Measurements from ENCODE around the gene C9orf43. TPM values are rescaled to one million over a fixed set of nuclear protein-coding genes. Genes with fewer than 3 reads are reported as not detected.
A peak's percentile ranks its signal among the peaks of the same experiment; 100 is the strongest.
"Not testable (repeated sequence)": the region's sequence is repeated elsewhere in the genome, so short reads cannot be mapped to it uniquely, and the experiment has no call there.

The C9orf43 gene, protein sequence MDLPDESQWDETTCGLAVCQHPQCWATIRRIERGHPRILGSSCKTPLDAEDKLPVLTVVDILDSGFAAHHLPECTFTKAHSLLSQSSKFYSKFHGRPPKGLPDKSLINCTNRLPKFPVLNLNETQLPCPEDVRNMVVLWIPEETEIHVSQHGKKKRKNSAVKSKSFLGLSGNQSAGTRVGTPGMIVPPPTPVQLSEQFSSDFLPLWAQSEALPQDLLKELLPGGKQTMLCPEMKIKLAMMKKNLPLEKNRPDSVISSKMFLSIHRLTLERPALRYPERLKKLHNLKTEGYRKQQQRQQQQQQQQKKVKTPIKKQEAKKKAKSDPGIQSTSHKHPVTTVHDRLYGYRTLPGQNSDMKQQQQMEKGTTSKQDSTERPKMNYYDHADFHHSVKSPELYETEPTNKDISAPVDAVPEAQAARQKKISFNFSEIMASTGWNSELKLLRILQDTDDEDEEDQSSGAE
- 2.7 TPM for total RNA-seq

DNA sequence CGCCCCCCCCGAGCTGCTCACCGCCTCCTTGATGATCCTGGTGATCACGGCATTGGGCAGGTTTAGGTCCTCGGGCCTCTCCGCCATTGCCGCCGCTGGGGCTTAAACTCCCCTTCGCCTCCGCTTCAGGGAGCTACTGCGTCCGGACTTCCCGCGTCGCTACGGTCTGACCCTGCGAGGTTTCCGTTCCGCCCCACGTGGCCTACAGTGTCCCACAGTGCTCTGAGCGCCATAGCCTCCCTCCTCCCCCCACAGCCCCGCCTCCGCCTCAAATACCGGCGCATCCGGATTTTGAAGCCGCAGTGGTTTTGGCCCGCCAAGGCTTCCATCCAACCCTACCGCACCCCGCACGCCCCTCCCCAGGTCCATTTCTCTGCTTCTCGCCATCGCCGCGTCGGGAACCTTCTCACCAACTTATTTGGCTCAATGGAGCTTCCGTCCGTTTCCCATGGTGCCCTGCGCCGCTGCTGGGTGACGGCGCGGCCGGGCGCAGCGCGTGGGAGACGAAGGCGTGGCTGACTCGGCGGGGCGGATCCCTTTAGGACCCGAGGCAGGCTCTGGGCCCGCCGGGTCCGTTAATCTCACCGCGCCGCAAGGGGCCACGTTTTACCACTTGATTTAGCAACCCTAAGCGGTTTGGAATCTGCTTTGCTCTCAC, at the start of gene C9orf43, which contains the start of gene POLE3:
Gene C9orf43 (plus strand): TSS at position 541 of the 658 bp plus-strand sequence. CDS start 2,747 bp downstream, outside the sequence.
Gene POLE3 (minus strand): TSS at position 469 of the 658 bp plus-strand sequence. CDS start 382 bp downstream, at position 87.
- DNase-seq (ENCODE audit: low read depth in 2 of 3, low spot score in 2 of 3): peak; percentile 94 to 98 (median 98)

DNA sequence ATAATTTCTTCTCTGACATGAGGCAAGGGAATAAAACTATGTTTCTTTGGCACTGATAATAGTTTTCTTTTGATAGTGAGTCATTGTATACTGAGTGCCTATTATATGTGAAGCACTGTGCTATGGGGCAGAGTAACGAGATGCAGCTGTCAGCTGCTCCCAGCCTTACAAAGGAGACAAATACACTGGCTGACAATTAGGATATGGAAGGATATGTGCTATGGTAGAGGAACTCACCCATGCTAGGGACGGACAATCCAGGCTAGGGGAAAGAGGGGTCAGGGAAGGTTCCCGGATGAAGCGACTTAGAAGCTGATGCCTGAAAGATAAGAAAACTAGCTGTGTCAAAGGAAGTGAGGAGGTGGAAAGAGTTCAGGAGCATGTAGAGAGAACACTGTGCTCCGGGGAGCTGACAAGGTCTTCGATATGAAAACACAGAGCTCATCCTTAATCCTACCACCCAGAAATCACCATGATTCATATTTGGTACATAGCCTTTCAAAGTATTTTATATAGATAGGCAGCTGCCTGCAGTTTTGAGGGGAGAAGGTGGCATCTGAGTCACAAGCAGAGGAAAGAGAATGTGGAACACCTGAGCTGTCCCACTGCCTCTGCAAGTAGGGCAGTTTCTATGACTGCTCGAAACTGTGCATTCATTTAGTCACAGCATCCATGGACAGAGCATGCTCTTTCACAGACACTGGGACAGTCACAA, 49.1 kb upstream of the C9orf43 start:
- no peak for DNase-seq (ENCODE audit: low read depth in 2 of 3, low spot score in 2 of 3)

DNA sequence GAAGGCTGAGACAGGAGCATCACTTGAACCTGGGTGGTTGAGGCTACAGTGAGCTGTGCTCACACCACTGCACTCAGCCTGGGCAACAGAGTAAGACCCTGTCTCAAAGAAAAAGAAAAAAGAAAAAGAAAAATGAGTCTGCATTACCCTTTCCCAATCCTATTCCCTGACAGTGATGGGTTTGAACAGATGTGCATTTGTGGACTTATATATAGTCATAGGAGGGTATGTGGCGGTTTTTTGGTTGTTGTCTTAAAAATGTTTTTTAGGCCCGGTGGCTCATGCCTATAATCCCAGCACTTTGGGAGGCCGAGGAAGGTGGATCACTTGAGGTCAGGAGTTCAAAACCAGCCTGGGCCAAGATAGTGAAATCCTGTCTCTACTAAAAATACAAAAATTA, 47.2 kb upstream of the C9orf43 start:
- DNase-seq (ENCODE audit: low read depth in 2 of 3, low spot score in 2 of 3): no peak

DNA sequence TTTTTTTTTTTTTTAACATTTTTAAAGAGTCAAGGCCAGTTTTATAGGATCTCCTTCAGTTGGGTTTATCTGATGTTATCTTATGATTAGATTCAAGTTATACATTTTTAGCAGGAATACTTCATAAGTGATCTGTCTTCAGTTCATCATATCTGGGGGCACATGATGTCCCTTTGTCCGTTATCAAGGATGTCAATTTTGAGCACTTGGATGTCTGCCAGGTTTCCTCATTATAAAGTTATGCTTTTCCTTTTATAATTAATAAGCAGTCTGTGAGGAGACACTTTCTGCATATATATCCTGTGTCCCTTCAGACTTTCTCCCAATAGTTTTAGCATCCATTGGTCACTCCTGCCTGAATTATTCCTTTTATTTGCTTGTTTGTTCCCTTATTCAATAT, 45.6 kb upstream of the C9orf43 start:
- DNase-seq (ENCODE audit: low read depth in 2 of 3, low spot score in 2 of 3): no peak

DNA sequence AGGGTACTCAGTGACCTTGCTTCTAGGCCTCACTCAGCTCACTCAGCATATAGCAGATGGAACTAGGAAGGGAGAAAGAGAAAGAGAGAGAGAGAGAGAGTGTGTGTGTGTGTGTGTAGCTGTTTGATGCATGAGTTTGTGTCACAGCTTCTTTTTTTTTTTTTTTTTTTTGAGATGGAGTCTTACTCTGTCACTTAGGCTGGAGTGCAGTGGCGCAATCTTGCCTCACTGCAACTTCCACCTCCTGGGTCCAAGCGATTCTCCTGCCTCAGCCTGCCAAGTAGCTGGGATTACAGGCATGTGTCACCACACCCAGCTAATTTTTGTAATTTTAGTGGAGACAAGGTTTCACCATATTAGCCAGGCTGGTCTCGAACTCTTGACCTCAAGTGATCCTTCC, 44.9 kb upstream of the C9orf43 start:
- not testable (repeated sequence) for DNase-seq (ENCODE audit: low read depth in 2 of 3, low spot score in 2 of 3)

DNA sequence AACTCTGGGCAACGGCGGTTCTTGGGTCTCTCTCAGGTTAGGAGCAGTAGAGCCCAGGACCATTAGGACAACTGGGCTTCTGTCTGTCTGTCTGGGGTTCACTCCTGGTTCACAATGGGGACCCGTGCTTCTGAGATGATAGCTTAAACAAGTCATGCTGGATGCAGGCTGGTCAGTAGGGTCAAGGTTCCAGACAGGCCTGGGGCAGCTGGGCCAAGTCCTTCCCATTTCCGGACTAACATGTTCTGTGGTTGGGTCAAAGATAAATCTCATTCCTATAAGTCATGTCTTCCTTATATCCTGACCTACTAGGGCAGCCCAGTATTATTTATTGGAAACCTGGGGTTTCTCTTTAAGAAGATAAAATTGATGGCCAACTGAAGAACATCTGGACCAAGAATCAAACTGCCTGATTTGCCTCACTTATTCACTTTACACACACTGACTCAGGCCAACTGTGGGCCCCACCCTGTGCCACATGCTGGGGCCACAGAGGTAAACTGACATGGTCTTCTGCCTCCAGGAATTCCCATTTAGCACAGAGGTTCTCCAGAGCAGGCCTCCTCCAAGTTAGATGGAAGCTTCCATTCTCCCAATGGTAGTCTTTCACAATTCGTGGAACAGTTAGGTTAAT, 42.1 kb upstream of the C9orf43 start:
- no peak for DNase-seq (ENCODE audit: low read depth in 2 of 3, low spot score in 2 of 3)

DNA sequence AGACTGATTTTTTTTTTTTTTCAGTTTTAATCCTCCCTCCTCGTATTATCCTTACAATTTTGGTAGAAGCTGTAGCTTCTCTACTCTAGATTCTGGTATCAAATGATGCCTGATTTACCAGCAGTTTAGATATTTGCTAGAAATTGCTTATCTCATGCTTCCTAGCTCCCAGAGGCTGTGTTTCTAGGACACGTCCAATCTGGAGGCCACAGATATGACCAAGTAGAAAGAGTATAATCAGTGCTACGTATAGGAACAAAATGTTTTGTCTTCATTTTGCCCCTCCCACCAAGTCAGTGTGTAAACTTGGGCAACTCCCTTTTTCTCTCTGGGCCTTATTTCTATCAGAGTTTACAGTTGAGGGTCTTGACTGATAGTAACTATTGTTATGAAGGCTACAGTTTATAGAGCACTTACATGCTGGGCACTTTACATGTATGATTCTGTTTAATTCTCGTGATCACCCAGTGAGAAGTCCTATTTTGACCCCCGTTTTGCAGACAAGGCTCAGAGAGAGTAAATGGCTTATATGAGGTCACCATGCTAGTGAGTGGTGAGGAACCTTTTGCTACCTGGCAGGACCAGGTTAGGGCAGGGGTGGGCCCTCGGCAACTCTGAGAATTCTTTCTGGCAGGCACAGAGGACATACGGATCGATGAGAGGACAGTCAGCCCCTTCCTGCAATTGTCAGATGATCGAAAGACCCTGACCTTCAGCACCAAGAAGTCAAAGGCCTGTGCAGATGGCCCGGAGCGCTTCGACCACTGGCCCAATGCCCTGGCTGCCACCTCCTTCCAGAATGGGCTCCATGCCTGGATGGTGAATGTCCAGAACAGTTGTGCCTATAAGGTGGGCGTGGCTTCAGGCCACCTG, 41.3 kb upstream of the C9orf43 start:
- DNase-seq (ENCODE audit: low read depth in 2 of 3, low spot score in 2 of 3): peak in 2 of 3 donors; percentile 22 to 32

DNA sequence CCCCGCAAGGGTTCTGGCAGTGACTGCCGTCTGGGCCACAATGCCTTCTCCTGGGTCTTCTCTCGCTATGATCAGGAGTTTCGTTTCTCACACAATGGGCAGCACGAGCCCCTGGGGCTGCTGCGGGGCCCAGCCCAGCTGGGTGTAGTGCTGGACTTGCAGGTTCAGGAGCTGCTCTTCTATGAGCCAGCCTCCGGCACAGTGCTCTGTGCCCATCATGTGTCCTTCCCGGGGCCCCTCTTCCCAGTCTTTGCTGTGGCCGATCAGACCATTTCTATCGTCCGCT, 40.7 kb upstream of the C9orf43 start:
- DNase-seq (ENCODE audit: low read depth in 2 of 3, low spot score in 2 of 3): no peak

DNA sequence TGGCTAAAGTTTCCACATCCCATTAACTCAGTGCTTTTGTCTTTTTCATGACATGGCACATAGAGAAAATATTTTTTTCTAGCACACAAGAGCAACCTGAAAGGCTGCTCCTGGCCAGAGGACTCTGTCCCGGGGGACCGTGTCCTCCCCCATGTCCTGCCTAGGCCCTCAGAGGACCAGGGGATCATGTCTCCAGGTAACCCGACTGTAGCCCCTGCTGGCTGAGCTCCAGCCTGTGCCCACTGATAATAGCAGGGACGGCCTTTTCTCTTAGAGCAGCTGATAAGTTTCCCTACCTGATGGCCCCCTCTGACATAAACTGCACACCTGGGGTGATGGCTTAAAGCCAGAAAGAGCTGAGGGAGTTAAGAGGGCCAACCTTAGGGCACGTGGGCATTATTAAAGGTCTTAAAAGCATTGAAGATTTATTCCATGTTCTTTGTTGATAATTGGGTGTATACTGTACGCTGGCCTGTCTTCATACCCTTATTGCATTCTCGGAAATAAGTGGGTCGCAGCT, 39.7 kb upstream of the C9orf43 start:
- no peak for DNase-seq (ENCODE audit: low read depth in 2 of 3, low spot score in 2 of 3)

DNA sequence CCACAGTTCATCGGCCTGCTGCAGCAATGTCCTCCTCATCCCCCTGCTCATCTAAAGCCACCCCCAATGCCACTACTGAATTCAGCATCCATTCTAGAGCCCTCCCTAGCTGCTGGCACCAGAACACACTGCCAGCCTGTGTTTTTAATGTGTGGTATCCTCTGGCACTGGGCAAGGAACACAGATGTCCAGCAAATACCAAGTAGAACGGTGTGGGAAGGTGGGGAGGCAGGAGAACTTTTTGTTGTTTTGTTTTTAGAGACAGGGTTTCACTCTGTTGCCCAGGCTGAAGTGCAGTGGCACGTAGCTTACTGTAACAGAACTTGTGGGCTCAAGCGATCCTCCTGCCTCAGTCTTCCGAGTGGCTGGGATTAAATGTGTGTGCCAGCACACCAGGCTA, 38.5 kb upstream of the C9orf43 start:
- no peak for DNase-seq (ENCODE audit: low read depth in 2 of 3, low spot score in 2 of 3)

DNA sequence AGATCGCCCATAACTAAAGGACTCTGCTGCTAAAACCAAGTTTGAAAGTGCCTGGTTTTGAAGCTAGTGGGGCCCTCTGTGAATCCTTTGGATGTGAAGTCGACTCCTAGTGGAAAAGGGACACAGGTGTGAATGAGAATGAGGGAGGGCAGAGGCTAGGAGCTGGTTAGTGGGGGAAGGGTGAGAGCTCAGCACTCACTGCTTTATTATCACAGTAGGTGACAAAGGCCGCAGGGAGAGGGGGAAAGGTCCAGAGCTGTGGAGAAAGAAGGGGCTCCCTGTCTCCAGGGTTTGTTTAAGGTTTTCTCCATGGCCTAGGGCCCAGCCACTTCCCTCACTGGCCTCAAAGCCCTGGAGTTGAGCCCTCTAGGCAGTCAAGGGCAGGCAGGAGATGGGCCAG, 37.3 kb upstream of the C9orf43 start:
- no peak for DNase-seq (ENCODE audit: low read depth in 2 of 3, low spot score in 2 of 3)

DNA sequence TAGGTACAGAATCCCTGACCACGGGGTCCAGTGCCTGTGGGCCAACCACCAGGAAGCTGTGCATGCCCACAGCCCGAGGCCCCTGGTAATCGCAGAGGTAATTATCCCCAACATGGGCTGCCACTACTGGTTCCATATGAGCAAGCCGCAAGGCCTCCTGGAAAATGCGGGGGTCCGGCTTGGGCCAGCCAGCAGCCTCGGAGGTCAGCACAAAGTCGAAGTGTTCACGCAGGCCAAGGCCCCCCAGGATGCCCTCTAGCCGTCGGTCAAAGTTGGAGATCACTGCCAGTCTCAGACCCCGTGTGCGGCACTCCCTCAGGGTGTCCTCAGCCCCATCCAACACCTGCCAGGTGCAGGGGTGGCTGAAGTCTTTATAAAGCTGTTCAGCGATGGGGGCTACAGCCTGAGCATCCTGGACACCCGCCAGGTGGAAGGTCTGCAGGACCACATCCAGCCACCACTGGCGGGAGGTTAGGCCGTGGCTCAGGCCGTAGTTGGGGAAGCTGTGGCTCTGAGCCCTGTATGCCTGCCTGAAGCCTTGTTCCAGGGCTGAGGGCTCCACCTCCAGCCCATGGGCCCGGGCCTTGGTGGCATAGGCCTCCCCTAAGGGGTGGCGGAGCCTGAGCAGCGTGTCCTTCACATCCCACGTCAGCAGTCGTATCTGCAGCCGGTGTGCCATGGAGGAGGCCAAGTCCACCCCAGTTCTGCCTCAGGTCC, 36.7 kb upstream of the C9orf43 start:
- no peak for DNase-seq (ENCODE audit: low read depth in 2 of 3, low spot score in 2 of 3)

DNA sequence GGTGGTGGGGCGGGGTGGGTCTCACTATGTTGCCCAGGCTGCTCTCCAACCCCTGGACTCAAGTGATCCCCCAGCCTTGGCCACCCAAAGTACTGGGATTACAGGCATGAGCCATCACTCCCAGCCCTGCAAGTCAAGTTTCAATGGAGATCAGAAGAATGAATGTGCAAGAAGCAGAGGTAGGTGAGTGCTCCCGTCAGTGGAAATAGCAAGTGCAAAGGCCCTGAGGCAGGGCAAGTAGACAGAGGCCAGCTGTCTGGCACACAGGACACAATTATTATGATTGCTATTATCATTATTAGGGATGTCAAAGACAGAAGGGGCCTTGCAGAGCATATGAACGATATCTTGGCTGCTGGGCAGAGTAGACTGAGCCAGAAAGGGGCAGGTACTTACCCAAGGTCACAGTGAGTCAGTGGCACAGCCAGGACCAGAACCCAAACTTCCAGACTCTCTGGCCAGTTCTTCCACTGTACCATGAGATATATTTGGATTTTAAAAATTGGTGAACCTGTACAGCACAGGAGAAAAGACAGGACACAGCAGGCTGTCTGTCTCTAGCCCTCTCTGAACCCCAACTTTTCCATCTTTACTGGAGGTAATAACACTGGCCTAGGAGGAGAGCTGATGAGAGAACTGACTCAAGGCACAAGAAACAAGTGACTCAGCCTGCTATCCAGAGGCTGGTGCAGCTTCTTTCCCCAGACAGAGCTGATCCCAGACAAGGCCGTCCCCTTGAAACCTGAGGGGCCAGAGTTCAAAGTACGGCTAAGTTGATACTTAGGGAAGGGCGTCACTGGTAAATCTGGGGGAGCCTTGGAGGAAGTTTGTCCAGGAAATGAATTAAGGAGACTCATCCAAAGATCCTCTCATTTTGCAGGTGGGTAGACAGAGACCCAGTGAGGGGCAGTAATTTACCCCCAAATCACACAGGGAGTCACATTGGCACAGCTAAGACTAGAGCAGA, 35.2 kb upstream of the C9orf43 start:
- no peak for DNase-seq (ENCODE audit: low read depth in 2 of 3, low spot score in 2 of 3)

DNA sequence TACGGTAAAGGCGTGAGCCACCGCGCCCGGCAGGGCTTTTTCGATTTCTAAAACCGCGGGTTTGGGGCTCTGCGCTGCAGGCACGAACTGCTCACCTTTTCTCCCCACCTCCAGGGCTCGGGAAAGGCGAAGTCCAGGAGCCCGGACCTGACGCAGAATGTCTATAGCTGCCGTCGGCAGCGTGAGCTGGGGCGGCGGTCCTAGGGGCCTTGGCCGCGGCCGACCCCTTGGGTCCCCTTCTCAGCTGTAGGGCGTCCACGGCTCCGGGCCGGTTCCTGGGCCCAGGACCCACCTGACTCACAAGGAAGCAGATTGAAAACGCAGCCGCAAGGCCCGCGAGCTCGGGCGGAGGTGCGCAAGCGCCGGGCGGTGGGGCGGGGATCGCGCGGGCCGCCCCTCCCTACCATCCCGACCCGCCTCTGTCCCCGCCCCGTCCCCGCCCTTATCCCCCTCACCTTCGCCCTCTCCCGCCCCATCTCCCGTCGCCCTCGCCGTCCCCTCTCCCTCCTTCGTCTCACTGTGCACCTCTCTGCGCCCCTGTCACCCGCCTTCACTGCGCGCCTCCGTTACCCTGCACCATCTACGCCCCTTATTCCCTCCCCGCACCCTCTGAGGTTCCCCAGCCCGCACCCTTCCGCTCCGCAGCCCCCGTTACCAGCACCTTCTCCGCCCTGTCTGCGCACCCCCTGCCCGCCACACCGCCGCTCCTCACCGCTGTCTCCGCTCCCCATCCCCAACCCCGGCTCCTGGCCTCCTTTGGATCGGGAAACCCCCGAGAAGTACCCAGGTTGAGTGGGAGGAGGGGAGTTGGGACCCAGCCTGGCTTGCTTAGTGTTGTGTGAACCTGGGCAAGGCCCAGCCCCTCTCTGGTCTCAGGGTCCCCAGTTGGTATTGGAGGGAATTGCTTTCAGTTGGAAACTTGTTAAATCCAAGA, 33.6 kb upstream of the C9orf43 start, which contains the start of gene HDHD3:
Gene HDHD3 (minus strand): TSS at position 353 of the 934 bp plus-strand sequence. CDS start 2,632 bp downstream, outside the sequence.
- peak; percentile 63 to 89 (median 86) for DNase-seq (ENCODE audit: low read depth in 2 of 3, low spot score in 2 of 3)

DNA sequence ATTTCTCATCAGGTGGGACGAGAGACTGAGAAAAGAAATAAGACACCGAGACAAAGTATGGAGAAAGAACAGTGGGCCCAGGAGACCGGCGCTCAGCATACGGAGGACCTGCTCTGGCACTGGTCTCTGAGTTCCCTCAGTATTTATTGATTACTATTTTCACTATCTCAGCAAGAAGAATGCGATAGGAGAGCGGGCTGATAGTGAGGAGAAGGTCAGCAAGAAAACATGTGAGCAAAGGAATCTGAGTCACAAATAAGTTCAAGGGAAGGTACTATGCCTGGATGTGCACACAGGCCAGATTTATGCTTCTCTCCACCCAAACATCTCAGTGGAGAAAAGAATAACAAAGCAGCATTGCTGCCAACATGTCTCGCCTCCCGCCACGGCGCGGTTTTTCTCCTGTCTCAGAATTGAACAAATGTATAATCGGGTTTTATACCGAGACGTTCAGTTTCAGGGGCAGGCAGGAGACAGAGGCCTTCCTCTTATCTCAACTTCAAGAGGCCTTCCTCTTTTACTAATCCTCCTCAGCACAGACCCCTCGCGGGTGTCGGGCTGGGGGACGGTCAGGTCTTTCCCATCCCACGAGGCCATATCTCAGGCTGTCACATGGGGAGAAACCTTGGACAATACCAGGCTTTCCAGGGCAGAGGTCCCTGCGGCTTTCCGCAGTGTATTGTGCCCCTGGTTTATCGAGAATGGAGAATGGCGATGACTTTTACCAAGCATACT, 31.3 kb upstream of the C9orf43 start:
- DNase-seq (ENCODE audit: low read depth in 2 of 3, low spot score in 2 of 3): peak in 2 of 3 donors; percentile 17 to 33

DNA sequence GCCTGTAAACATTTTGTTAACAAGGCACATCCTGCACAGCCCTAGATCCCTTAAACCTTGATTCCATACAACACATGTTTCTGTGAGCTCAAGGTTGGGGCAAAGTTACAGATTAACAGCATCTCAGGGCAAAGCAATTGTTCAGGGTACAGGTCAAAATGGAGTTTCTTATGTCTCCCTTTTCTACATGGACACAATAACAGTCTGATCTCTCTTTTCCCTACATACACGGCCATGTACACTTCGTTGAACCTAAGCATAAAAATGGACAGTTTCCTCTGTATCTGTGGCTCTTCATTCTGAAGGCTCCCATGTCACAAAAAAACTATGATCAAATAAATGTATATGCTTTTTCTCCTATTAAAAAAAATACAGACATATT, 30.7 kb upstream of the C9orf43 start:
- DNase-seq (ENCODE audit: low read depth in 2 of 3, low spot score in 2 of 3): not testable (repeated sequence)

All from hematopoietic multipotent progenitor cell (in vitro differentiated cells).